Epidermal melanocyte (primary cell): ENCODE results near the gene ST3GAL5.

Experiments used
- DNase-seq: peaks from one replicate; pipeline ENCODE4 v3.0.0; 2011; ENCODE audit warnings: low spot score; ENCODE audit not compliant: insufficient read length

The ST3GAL5 gene

GRCh38 chr2:85867556-85868292, 21.1 kb downstream of the ST3GAL5 start:
- DNase-seq, result no peak

GRCh38 chr2:85867121-85867520, 21.7 kb downstream of the ST3GAL5 start:
- no peak for DNase-seq

GRCh38 chr2:85866165-85866659, 22.6 kb downstream of the ST3GAL5 start:
- no peak for DNase-seq

- DNase-seq, result no peak
Measured at GRCh38 chr2:85865539-85866164, 23.1 kb downstream of the ST3GAL5 start.

- DNase-seq, result no peak
Measured at GRCh38 chr2:85864654-85865053, 24.1 kb downstream of the ST3GAL5 start.

- DNase-seq, result no peak
Measured at GRCh38 chr2:85862426-85862825, 26.4 kb downstream of the ST3GAL5 start.

- DNase-seq, result no peak
Measured at GRCh38 chr2:85861650-85862049, 27.1 kb downstream of the ST3GAL5 start.

- DNase-seq, result no peak
Measured at GRCh38 chr2:85861180-85861579, 27.6 kb downstream of the ST3GAL5 start.

GRCh38 chr2:85858841-85859240, 29.9 kb downstream of the ST3GAL5 start:
- DNase-seq, result no peak

GRCh38 chr2:85854897-85855296, 33.9 kb downstream of the ST3GAL5 start:
- no peak for DNase-seq

- no peak for DNase-seq
Measured at GRCh38 chr2:85854166-85854509, 34.7 kb downstream of the ST3GAL5 start.

- DNase-seq, result no peak
Measured at GRCh38 chr2:85853499-85854165, 35.2 kb downstream of the ST3GAL5 start.

- DNase-seq, result no peak
Measured at GRCh38 chr2:85852937-85853498, 35.8 kb downstream of the ST3GAL5 start.

- DNase-seq, result no peak
Measured at GRCh38 chr2:85852152-85852840, 36.5 kb downstream of the ST3GAL5 start.

GRCh38 chr2:85851253-85852151, 37.3 kb downstream of the ST3GAL5 start:
- no peak for DNase-seq

- DNase-seq, result no peak
Measured at GRCh38 chr2:85850451-85850850, 38.3 kb downstream of the ST3GAL5 start.

- no peak for DNase-seq
Measured at GRCh38 chr2:85847051-85847588, 41.7 kb downstream of the ST3GAL5 start.

GRCh38 chr2:85846411-85846810, 42.4 kb downstream of the ST3GAL5 start:
- no peak for DNase-seq

- no peak for DNase-seq
Measured at GRCh38 chr2:85844486-85844885, 44.3 kb downstream of the ST3GAL5 start.

- no peak for DNase-seq
Measured at GRCh38 chr2:85843543-85843942, 45.2 kb downstream of the ST3GAL5 start.
